ENCODE results near the gene IFNAR2. TPM values are rescaled to one million over a fixed set of nuclear protein-coding genes. Genes with fewer than 3 reads are reported as not detected.

The IFNAR2 gene
- total RNA-seq, 1 experiment from 2014 or later: 2.1 TPM

- Histone ChIP-seq H3K9me2 (replicated peaks; ENCODE audit: low read length) (no peaks in the 10 kb centered on the region), H3K27ac (ENCODE audit: low read length) (no peak overlapping the region), H3K79me2 (ENCODE audit: low read length) (no peaks in the 10 kb centered on the region; the same call in 1 of the 2 replicates), H3F3A (ENCODE audit: low read length, unreplicated experiment) (peaks cover 3% of the 10 kb centered on the region), H3K27me3 (ENCODE audit: low read length) (no peaks in the 10 kb centered on the region), H3K4me3 (ENCODE audit: low read length) (no peak overlapping the region), H3K4me1 (ENCODE audit: insufficient read depth, low read length) (peaks cover 14% of the 10 kb centered on the region), H3K9me3 (ENCODE audit: low read length) (no peaks in the 10 kb centered on the region), H3K4me2 (ENCODE audit: low read length) (no peak overlapping the region), H4K20me1 (ENCODE audit: low read length) (no peaks in the 10 kb centered on the region), H2AFZ (ENCODE audit: low read length) (no peak overlapping the region), H3K9ac (ENCODE audit: low read length) (no peak overlapping the region), H3K36me3 (ENCODE audit: low read depth, low read length) (no peaks in the 10 kb centered on the region)
- intact Hi-C loops (cut with micrococcal nuclease): no loop called here
- ATAC-seq (no peak), DNase-seq (no peak)
- ChIA-PET POLR2A (ENCODE audit: unreplicated experiment) (no interaction called here), CTCF (no interaction called here)
- no peak for TF ChIP-seq EZH2 (IDR thresholded peaks at IDR 0.05; ENCODE audit: low read length, unreplicated experiment)
- TF ChIP-seq, protein P1, sequence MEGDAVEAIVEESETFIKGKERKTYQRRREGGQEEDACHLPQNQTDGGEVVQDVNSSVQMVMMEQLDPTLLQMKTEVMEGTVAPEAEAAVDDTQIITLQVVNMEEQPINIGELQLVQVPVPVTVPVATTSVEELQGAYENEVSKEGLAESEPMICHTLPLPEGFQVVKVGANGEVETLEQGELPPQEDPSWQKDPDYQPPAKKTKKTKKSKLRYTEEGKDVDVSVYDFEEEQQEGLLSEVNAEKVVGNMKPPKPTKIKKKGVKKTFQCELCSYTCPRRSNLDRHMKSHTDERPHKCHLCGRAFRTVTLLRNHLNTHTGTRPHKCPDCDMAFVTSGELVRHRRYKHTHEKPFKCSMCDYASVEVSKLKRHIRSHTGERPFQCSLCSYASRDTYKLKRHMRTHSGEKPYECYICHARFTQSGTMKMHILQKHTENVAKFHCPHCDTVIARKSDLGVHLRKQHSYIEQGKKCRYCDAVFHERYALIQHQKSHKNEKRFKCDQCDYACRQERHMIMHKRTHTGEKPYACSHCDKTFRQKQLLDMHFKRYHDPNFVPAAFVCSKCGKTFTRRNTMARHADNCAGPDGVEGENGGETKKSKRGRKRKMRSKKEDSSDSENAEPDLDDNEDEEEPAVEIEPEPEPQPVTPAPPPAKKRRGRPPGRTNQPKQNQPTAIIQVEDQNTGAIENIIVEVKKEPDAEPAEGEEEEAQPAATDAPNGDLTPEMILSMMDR (conservative IDR thresholded peaks at IDR 0.05; ENCODE audit: low read depth, low read length): no peak
- BruUV-seq (replicated peaks): no TSS peak
Observed at GRCh38 chr21:33268393-33268736, 38.6 kb downstream of the IFNAR2 start.

GRCh38 chr21:33268737-33269441 is 39.2 kb downstream of the IFNAR2 start:
- ChIA-PET POLR2A (ENCODE audit: unreplicated experiment) (interaction anchor here (0.7 kb wide), 1 partner anchor 56 kb away, joined by 4 read pairs; the partner anchor contains the start of gene IFNAR1), CTCF (interaction anchor here (0.7 kb wide), 1 partner anchor 93 kb away, joined by 3 read pairs; no protein-coding TSS in a partner anchor)
- H3K27ac ChIP-seq (ENCODE audit: low read length): no peak overlapping the region
- peaks cover 3% of the 10 kb centered on the region for H3F3A ChIP-seq (ENCODE audit: low read length, unreplicated experiment)
- no peaks in the 10 kb centered on the region for H3K9me3 ChIP-seq (ENCODE audit: low read length)
- intact Hi-C loops (cut with micrococcal nuclease): no loop called here
- no peaks in the 10 kb centered on the region for H3K9me2 ChIP-seq (replicated peaks; ENCODE audit: low read length)
- H3K36me3 ChIP-seq (ENCODE audit: low read depth, low read length): no peaks in the 10 kb centered on the region
- no peak overlapping the region for H3K9ac ChIP-seq (ENCODE audit: low read length)
- ATAC-seq (peak; percentile 59), DNase-seq (peak; percentile 96)
- TF ChIP-seq EZH2phosphoT487 (IDR thresholded peaks at IDR 0.05; ENCODE audit: borderline replicate concordance, low read length) (no peak), EZH2 (IDR thresholded peaks at IDR 0.05; ENCODE audit: low read length, unreplicated experiment) (no peak)
- TF ChIP-seq, protein P1 (conservative IDR thresholded peaks at IDR 0.05; ENCODE audit: low read depth, low read length): peak; percentile 36; the same call in 1 of the 2 replicates
- H3K4me2 ChIP-seq (ENCODE audit: low read length): 0 out of 2 replicates have a peak overlapping the region, but pooled peaks have one; percentile 7
- no peak overlapping the region for H3K4me3 ChIP-seq (ENCODE audit: low read length)
- H2AFZ ChIP-seq (ENCODE audit: low read length): no peak overlapping the region
- no TSS peak for BruUV-seq (replicated peaks)
- no peaks in the 10 kb centered on the region; the same call in 1 of the 2 replicates for H3K79me2 ChIP-seq (ENCODE audit: low read length)
- no peaks in the 10 kb centered on the region for H3K27me3 ChIP-seq (ENCODE audit: low read length)
- peaks cover 14% of the 10 kb centered on the region for H3K4me1 ChIP-seq (ENCODE audit: insufficient read depth, low read length)
- no peaks in the 10 kb centered on the region for H4K20me1 ChIP-seq (ENCODE audit: low read length)

GRCh38 chr21:33270986-33271385 is 41.2 kb downstream of the IFNAR2 start:
- no TSS peak for BruUV-seq (replicated peaks)

More at GRCh38 chr21:33270986-33271385, 41.2 kb downstream of the IFNAR2 start:
- no peak overlapping the region for H2AFZ ChIP-seq (ENCODE audit: low read length)
- ATAC-seq: no peak
- ChIA-PET CTCF (no interaction called here), POLR2A (ENCODE audit: unreplicated experiment) (no interaction called here)
- no peaks in the 10 kb centered on the region for H3K27me3 ChIP-seq (ENCODE audit: low read length)
- intact Hi-C loops (cut with micrococcal nuclease): no loop called here
- H3F3A ChIP-seq (ENCODE audit: low read length, unreplicated experiment): peaks cover 3% of the 10 kb centered on the region
- H3K4me2 ChIP-seq (ENCODE audit: low read length): no peak overlapping the region
- no peak overlapping the region for H3K4me3 ChIP-seq (ENCODE audit: low read length)
- no peak overlapping the region for H3K27ac ChIP-seq (ENCODE audit: low read length)
- no peaks in the 10 kb centered on the region for H3K9me2 ChIP-seq (replicated peaks; ENCODE audit: low read length)
- H3K4me1 ChIP-seq (ENCODE audit: insufficient read depth, low read length): peaks cover 9% of the 10 kb centered on the region
- H3K9me3 ChIP-seq (ENCODE audit: low read length): no peaks in the 10 kb centered on the region
- no peaks in the 10 kb centered on the region; the same call in 1 of the 2 replicates for H3K79me2 ChIP-seq (ENCODE audit: low read length)
- H3K36me3 ChIP-seq (ENCODE audit: low read depth, low read length): no peaks in the 10 kb centered on the region
- no peak overlapping the region for H3K9ac ChIP-seq (ENCODE audit: low read length)
- TF ChIP-seq EZH2 (IDR thresholded peaks at IDR 0.05; ENCODE audit: low read length, unreplicated experiment) (no peak), EZH2phosphoT487 (IDR thresholded peaks at IDR 0.05; ENCODE audit: borderline replicate concordance, low read length) (no peak)
- TF ChIP-seq, protein P1 (conservative IDR thresholded peaks at IDR 0.05; ENCODE audit: low read depth, low read length): no peak
- no peaks in the 10 kb centered on the region for H4K20me1 ChIP-seq (ENCODE audit: low read length)
- no peak for DNase-seq
